ENCODE results near the gene MROH9. TPM values are rescaled to one million over a fixed set of nuclear protein-coding genes. Genes with fewer than 3 reads are reported as not detected.

MROH9 gene
- polyA plus RNA-seq, 1 of the 3 experiments (the other 2 are of a cell fraction), result 0.26 TPM

DNA sequence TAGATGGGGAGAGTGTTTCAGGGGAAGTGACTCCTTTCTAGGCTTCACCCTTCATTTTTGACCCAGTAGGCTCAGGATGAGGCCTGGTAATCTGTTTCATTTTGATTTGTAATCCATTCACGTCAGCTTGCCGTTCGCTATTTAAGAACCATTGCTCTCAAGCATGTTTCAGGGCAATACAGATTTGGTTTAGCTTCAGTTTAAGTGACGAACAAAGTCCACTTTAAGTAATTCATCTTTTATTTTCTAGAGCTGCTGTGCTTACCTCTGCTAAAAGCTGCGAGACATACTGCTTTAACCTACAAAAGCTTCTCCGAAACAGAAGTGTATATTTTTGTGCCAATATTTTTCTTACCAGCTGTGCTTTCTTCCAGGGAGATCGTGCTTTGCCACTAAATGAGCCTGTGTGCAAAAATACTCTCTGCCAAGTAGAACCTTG lies 146.4 kb downstream of the MROH9 start:
- Histone ChIP-seq H3K4me3 (ENCODE audit: low read depth in 2 of 2, low read length in 1 of 2) (no peak overlapping the region), H2AFZ (ENCODE audit: low read depth) (no peak overlapping the region), H3K4me1 (ENCODE audit: control insufficient read depth in 1 of 2, insufficient read depth in 2 of 2, low read depth in 1 of 2, low read length in 1 of 2) (no peaks in the 10 kb centered on the region), H3K9ac (no peak overlapping the region), H3K27me3 (ENCODE audit: insufficient read depth) (no peaks in the 10 kb centered on the region), H3K36me3 (replicated peaks in 1 of 2; ENCODE audit: control insufficient read depth in 1 of 2, insufficient read depth in 2 of 2, low read length in 1 of 2) (no peaks in the 10 kb centered on the region), H3K4me2 (no peak overlapping the region), H3K9me3 (no peaks in the 10 kb centered on the region), H3K79me2 (ENCODE audit: insufficient read depth) (no peaks in the 10 kb centered on the region), H4K20me1 (ENCODE audit: insufficient read depth) (no peaks in the 10 kb centered on the region), H3K27ac (ENCODE audit: low read depth in 2 of 2, low read length in 1 of 2) (no peak overlapping the region), H3K9me2 (no peaks in the 10 kb centered on the region), H3F3A (replicated peaks; ENCODE audit: insufficient read depth) (no peaks in the 10 kb centered on the region)
- WGBS (ENCODE audit: low lambda C conversion rate), result 41% methylated on average over 7 of the region's 7 CpGs
- TF ChIP-seq GABPA (IDR thresholded peaks at IDR 0.05; ENCODE audit: low read depth) (no peak), MEF2A (IDR thresholded peaks at IDR 0.05; ENCODE audit: borderline replicate concordance, low read depth) (no peak), FOXM1 (IDR thresholded peaks at IDR 0.05; ENCODE audit: low read depth) (no peak), EZH2phosphoT487 (IDR thresholded peaks at IDR 0.05; ENCODE audit: borderline replicate concordance, low read depth) (no peak), FOSL2 (IDR thresholded peaks at IDR 0.05; ENCODE audit: borderline replicate concordance, low read depth) (no peak), RAD21 (IDR thresholded peaks at IDR 0.05; ENCODE audit: low read length) (no peak), RCOR1 (IDR thresholded peaks at IDR 0.05; ENCODE audit: low read length) (no peak), SIN3A (IDR thresholded peaks at IDR 0.05; ENCODE audit: borderline replicate concordance, low read depth, low read length) (no peak), FOXJ3 (CRISPR knock-in tag; IDR thresholded peaks at IDR 0.05) (no peak), EP300 (IDR thresholded peaks at IDR 0.05; ENCODE audit: borderline replicate concordance in 1 of 2, low read depth in 1 of 2, low read length in 1 of 2) (no peak), JUND (IDR thresholded peaks at IDR 0.05) (no peak), NRF1 (IDR thresholded peaks at IDR 0.05; ENCODE audit: low read depth, low read length) (no peak), TEAD4 (IDR thresholded peaks at IDR 0.05; ENCODE audit: borderline replicate concordance, insufficient read depth) (no peak)
- TF ChIP-seq, protein P1, sequence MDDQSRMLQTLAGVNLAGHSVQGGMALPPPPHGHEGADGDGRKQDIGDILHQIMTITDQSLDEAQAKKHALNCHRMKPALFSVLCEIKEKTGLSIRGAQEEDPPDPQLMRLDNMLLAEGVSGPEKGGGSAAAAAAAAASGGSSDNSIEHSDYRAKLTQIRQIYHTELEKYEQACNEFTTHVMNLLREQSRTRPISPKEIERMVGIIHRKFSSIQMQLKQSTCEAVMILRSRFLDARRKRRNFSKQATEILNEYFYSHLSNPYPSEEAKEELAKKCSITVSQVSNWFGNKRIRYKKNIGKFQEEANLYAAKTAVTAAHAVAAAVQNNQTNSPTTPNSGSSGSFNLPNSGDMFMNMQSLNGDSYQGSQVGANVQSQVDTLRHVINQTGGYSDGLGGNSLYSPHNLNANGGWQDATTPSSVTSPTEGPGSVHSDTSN (IDR thresholded peaks at IDR 0.05), result no peak
- TF ChIP-seq, protein P2, sequence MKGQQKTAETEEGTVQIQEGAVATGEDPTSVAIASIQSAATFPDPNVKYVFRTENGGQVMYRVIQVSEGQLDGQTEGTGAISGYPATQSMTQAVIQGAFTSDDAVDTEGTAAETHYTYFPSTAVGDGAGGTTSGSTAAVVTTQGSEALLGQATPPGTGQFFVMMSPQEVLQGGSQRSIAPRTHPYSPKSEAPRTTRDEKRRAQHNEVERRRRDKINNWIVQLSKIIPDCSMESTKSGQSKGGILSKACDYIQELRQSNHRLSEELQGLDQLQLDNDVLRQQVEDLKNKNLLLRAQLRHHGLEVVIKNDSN (IDR thresholded peaks at IDR 0.05; ENCODE audit: borderline replicate concordance, low read depth), result no peak
- TF ChIP-seq, protein P3, sequence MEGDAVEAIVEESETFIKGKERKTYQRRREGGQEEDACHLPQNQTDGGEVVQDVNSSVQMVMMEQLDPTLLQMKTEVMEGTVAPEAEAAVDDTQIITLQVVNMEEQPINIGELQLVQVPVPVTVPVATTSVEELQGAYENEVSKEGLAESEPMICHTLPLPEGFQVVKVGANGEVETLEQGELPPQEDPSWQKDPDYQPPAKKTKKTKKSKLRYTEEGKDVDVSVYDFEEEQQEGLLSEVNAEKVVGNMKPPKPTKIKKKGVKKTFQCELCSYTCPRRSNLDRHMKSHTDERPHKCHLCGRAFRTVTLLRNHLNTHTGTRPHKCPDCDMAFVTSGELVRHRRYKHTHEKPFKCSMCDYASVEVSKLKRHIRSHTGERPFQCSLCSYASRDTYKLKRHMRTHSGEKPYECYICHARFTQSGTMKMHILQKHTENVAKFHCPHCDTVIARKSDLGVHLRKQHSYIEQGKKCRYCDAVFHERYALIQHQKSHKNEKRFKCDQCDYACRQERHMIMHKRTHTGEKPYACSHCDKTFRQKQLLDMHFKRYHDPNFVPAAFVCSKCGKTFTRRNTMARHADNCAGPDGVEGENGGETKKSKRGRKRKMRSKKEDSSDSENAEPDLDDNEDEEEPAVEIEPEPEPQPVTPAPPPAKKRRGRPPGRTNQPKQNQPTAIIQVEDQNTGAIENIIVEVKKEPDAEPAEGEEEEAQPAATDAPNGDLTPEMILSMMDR (IDR thresholded peaks at IDR 0.05), result no peak
- TF ChIP-seq, protein P4, sequence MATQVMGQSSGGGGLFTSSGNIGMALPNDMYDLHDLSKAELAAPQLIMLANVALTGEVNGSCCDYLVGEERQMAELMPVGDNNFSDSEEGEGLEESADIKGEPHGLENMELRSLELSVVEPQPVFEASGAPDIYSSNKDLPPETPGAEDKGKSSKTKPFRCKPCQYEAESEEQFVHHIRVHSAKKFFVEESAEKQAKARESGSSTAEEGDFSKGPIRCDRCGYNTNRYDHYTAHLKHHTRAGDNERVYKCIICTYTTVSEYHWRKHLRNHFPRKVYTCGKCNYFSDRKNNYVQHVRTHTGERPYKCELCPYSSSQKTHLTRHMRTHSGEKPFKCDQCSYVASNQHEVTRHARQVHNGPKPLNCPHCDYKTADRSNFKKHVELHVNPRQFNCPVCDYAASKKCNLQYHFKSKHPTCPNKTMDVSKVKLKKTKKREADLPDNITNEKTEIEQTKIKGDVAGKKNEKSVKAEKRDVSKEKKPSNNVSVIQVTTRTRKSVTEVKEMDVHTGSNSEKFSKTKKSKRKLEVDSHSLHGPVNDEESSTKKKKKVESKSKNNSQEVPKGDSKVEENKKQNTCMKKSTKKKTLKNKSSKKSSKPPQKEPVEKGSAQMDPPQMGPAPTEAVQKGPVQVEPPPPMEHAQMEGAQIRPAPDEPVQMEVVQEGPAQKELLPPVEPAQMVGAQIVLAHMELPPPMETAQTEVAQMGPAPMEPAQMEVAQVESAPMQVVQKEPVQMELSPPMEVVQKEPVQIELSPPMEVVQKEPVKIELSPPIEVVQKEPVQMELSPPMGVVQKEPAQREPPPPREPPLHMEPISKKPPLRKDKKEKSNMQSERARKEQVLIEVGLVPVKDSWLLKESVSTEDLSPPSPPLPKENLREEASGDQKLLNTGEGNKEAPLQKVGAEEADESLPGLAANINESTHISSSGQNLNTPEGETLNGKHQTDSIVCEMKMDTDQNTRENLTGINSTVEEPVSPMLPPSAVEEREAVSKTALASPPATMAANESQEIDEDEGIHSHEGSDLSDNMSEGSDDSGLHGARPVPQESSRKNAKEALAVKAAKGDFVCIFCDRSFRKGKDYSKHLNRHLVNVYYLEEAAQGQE (IDR thresholded peaks at IDR 0.05; ENCODE audit: low read depth, low read length), result no peak
- TF ChIP-seq, protein P5, sequence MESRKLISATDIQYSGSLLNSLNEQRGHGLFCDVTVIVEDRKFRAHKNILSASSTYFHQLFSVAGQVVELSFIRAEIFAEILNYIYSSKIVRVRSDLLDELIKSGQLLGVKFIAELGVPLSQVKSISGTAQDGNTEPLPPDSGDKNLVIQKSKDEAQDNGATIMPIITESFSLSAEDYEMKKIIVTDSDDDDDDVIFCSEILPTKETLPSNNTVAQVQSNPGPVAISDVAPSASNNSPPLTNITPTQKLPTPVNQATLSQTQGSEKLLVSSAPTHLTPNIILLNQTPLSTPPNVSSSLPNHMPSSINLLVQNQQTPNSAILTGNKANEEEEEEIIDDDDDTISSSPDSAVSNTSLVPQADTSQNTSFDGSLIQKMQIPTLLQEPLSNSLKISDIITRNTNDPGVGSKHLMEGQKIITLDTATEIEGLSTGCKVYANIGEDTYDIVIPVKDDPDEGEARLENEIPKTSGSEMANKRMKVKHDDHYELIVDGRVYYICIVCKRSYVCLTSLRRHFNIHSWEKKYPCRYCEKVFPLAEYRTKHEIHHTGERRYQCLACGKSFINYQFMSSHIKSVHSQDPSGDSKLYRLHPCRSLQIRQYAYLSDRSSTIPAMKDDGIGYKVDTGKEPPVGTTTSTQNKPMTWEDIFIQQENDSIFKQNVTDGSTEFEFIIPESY (IDR thresholded peaks at IDR 0.05; ENCODE audit: borderline replicate concordance, low read depth), result no peak
- CTCF ChIA-PET, result interaction anchor here (1.2 to 1.5 kb wide), 4 partner anchors 107 to 1258 kb away, joined by 3 to 11 read pairs (median 4); partner anchors contain the start of gene FMO4
- no peak for DNase-seq
- POLR2A ChIA-PET, result no interaction called here

Data from SK-N-SH (cell line).